ENCODE measurements around the gene MCRIP1. TPM values are rescaled to one million over a fixed set of nuclear protein-coding genes. Genes with fewer than 3 reads are reported as not detected.

MCRIP1 gene
- polyA plus RNA-seq, 1 of the 3 experiments (the other 2 are of a cell fraction): 156 TPM

DNA sequence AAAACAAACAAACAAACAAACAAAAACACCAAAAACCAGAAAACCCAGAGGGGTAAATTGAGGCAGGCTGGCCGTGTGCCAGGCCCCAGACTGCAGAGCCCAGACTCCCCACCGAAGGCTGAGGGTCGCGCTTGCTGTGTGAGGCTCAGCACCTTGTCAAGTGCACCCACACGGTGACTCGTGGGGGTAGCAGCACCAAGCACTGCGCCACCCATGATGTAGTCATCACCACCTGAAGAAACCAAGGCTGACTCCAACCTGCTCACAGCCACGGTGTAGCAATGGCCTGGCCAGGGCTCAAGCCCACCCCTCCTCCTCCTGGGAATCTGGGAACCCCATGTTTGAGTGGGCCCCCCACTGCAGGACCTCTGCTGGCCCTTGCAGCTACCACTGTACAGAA, 11.9 kb downstream of the MCRIP1 start:
- Histone ChIP-seq H3K36me3 (replicated peaks in 1 of 2; ENCODE audit: control insufficient read depth in 1 of 2, insufficient read depth in 2 of 2, low read length in 1 of 2) (peaks cover 0 to 5% of the 10 kb centered on the region in 2 experiments), H3K4me1 (ENCODE audit: control insufficient read depth in 1 of 2, insufficient read depth in 2 of 2, low read depth in 1 of 2, low read length in 1 of 2) (peaks cover 0 to 11% of the 10 kb centered on the region in 2 experiments; a peak in 1 of 4 replicates), H3F3A (replicated peaks; ENCODE audit: insufficient read depth) (no peaks in the 10 kb centered on the region), H3K4me2 (no peak overlapping the region), H3K9me3 (no peaks in the 10 kb centered on the region), H3K9ac (no peak overlapping the region), H4K20me1 (ENCODE audit: insufficient read depth) (peaks cover 10% of the 10 kb centered on the region; the same call in 1 of the 2 replicates), H2AFZ (ENCODE audit: low read depth) (no peak overlapping the region), H3K9me2 (no peaks in the 10 kb centered on the region), H3K27me3 (ENCODE audit: insufficient read depth) (no peaks in the 10 kb centered on the region; the same call in 1 of the 2 replicates), H3K79me2 (ENCODE audit: insufficient read depth) (0 out of 2 replicates have a peak, but pooled peaks cover 3% of the 10 kb centered on the region), H3K4me3 (ENCODE audit: low read depth in 2 of 2, low read length in 1 of 2) (no peak overlapping the region), H3K27ac (ENCODE audit: low read depth in 2 of 2, low read length in 1 of 2) (no peak overlapping the region; a peak in 1 of 4 replicates)
- 93% methylated on average over 8 of the region's 8 CpGs for WGBS (ENCODE audit: low lambda C conversion rate)
- ChIA-PET CTCF (interaction anchor here (1.2 to 2.6 kb wide), 4 partner anchors 8 to 99 kb away, joined by 3 to 17 read pairs (median 3); no protein-coding TSS in a partner anchor), POLR2A (interaction anchor here (1.4 kb wide), 1 partner anchor 12 kb away, joined by 4 read pairs; the partner anchor contains the start of gene MCRIP1)
- DNase-seq: no peak
- TF ChIP-seq YY1 (IDR thresholded peaks at IDR 0.05; ENCODE audit: low read depth) (no peak), GATA2 (CRISPR knock-in tag; IDR thresholded peaks at IDR 0.05) (no peak), CHD2 (IDR thresholded peaks at IDR 0.05; ENCODE audit: low read length, partially characterized antibody) (no peak), TCF12 (IDR thresholded peaks at IDR 0.05) (no peak), RXRA (IDR thresholded peaks at IDR 0.05; ENCODE audit: borderline replicate concordance, low read depth) (no peak), JUND (IDR thresholded peaks at IDR 0.05) (no peak), TEAD4 (IDR thresholded peaks at IDR 0.05; ENCODE audit: borderline replicate concordance, insufficient read depth) (no peak), NRF1 (IDR thresholded peaks at IDR 0.05; ENCODE audit: low read depth, low read length) (no peak), RCOR1 (IDR thresholded peaks at IDR 0.05; ENCODE audit: low read length) (no peak), NFIC (IDR thresholded peaks at IDR 0.05; ENCODE audit: borderline replicate concordance) (no peak), RAD21 (IDR thresholded peaks at IDR 0.05; ENCODE audit: low read length) (no peak), GABPA (IDR thresholded peaks at IDR 0.05; ENCODE audit: low read depth) (no peak), SIN3A (IDR thresholded peaks at IDR 0.05; ENCODE audit: borderline replicate concordance, low read depth, low read length) (no peak), POLR2AphosphoS5 (IDR thresholded peaks at IDR 0.05; ENCODE audit: low read depth, low read length) (no peak), TAF1 (IDR thresholded peaks at IDR 0.05; ENCODE audit: borderline replicate concordance, low read depth, low read length) (no peak), FOXM1 (IDR thresholded peaks at IDR 0.05; ENCODE audit: low read depth) (no peak)

DNA sequence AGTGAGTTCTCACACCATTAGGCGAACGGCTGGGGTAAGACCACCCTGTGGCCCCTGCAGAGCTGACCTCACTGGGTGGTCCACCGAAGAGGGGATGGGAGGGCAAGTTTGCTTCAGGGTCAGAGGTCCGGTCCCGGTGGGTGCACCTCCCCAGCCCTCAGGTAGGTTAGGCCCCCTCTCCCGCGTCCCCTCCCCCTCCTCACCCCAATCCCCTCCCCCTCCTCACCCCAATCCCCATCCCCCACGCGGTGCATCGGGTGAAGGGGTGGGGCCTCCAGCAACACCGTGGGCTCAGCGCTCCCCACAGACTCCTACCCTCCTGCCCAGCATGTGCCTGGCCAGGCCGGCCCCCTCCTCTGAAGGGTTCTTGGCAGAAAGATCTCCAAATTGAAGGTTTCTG, 13.4 kb downstream of the MCRIP1 start:
- no peaks in the 10 kb centered on the region for H3F3A ChIP-seq (replicated peaks; ENCODE audit: insufficient read depth)
- H4K20me1 ChIP-seq (ENCODE audit: insufficient read depth): no peaks in the 10 kb centered on the region
- POLR2A ChIA-PET: interaction anchor here (1.1 to 1.2 kb wide), 2 partner anchors 9 to 22 kb away, joined by 3 read pairs; no protein-coding TSS in a partner anchor
- no peak overlapping the region for H3K27ac ChIP-seq (ENCODE audit: low read depth in 2 of 2, low read length in 1 of 2)
- CTCF ChIA-PET: interaction anchor here (0.6 to 1.5 kb wide), 3 partner anchors 14 to 85 kb away, joined by 3 read pairs; no protein-coding TSS in a partner anchor
- no peaks in the 10 kb centered on the region for H3K9me2 ChIP-seq
- H3K79me2 ChIP-seq (ENCODE audit: insufficient read depth): no peaks in the 10 kb centered on the region
- no peak for DNase-seq
- TF ChIP-seq, protein P1, sequence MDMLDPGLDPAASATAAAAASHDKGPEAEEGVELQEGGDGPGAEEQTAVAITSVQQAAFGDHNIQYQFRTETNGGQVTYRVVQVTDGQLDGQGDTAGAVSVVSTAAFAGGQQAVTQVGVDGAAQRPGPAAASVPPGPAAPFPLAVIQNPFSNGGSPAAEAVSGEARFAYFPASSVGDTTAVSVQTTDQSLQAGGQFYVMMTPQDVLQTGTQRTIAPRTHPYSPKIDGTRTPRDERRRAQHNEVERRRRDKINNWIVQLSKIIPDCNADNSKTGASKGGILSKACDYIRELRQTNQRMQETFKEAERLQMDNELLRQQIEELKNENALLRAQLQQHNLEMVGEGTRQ (IDR thresholded peaks at IDR 0.05; ENCODE audit: borderline replicate concordance, low read depth, low read length): no peak
- no peak for TF ChIP-seq SMC3 (IDR thresholded peaks at IDR 0.05; ENCODE audit: low read depth, low read length)
- no peak for TF ChIP-seq EP300 (IDR thresholded peaks at IDR 0.05; ENCODE audit: borderline replicate concordance in 1 of 2, low read depth in 1 of 2, low read length in 1 of 2)
- peaks cover 0 to 20% of the 10 kb centered on the region in 2 experiments; a peak in 1 of 4 replicates for H3K4me1 ChIP-seq (ENCODE audit: control insufficient read depth in 1 of 2, insufficient read depth in 2 of 2, low read depth in 1 of 2, low read length in 1 of 2)
- no peak overlapping the region for H3K4me2 ChIP-seq
- WGBS (ENCODE audit: low lambda C conversion rate): 60% methylated on average over 12 of the region's 13 CpGs
- H3K9ac ChIP-seq: no peak overlapping the region
- H3K9me3 ChIP-seq: no peaks in the 10 kb centered on the region
- no peak overlapping the region for H3K4me3 ChIP-seq (ENCODE audit: low read depth in 2 of 2, low read length in 1 of 2)
- H3K27me3 ChIP-seq (ENCODE audit: insufficient read depth): no peaks in the 10 kb centered on the region; the same call in 1 of the 2 replicates
- H2AFZ ChIP-seq (ENCODE audit: low read depth): no peak overlapping the region
- H3K36me3 ChIP-seq (replicated peaks in 1 of 2; ENCODE audit: control insufficient read depth in 1 of 2, insufficient read depth in 2 of 2, low read length in 1 of 2): peaks cover 0 to 5% of the 10 kb centered on the region in 2 experiments
